ENCODE data around the gene ZNF396.

The ZNF396 gene

GRCh38 chr18:35337286-35337685 is 39.9 kb downstream of the ZNF396 start:
- Histone ChIP-seq H3K27me3 (no peaks in the 10 kb centered on the region), H3K36me3 (peaks cover 57% of the 10 kb centered on the region), H3K9me3 (no peaks in the 10 kb centered on the region), H3K4me1 (no peaks in the 10 kb centered on the region), H3K4me3 (ENCODE audit: low read depth, low read length) (no peak overlapping the region)
- no peak for DNase-seq
- TF ChIP-seq CTCF (IDR thresholded peaks at IDR 0.05; ENCODE audit: low read depth, low read length) = no peak

- Histone ChIP-seq H3K27me3 (no peaks in the 10 kb centered on the region), H3K4me3 (ENCODE audit: low read depth, low read length) (no peak overlapping the region), H3K36me3 (peaks cover 56% of the 10 kb centered on the region), H3K4me1 (no peaks in the 10 kb centered on the region), H3K9me3 (no peaks in the 10 kb centered on the region)
- no peak for DNase-seq
- TF ChIP-seq CTCF (IDR thresholded peaks at IDR 0.05; ENCODE audit: low read depth, low read length) = no peak
These were observed 41.3 kb downstream of the ZNF396 start for GRCh38 chr18:35335866-35336265.

GRCh38 chr18:35334821-35335220 is 42.3 kb downstream of the ZNF396 start:
- H3K9me3 ChIP-seq = no peaks in the 10 kb centered on the region
- H3K27me3 ChIP-seq = no peaks in the 10 kb centered on the region
- H3K4me3 ChIP-seq (ENCODE audit: low read depth, low read length) = no peak overlapping the region
- H3K36me3 ChIP-seq = peaks cover 49% of the 10 kb centered on the region
- no peak for TF ChIP-seq CTCF (IDR thresholded peaks at IDR 0.05; ENCODE audit: low read depth, low read length)
- no peaks in the 10 kb centered on the region for H3K4me1 ChIP-seq
- no peak for DNase-seq

GRCh38 chr18:35334212-35334611 is 42.9 kb downstream of the ZNF396 start:
- H3K36me3 ChIP-seq = peaks cover 44% of the 10 kb centered on the region
- DNase-seq = no peak
- no peaks in the 10 kb centered on the region for H3K9me3 ChIP-seq

GRCh38 chr18:35331367-35332087 is 45.6 kb downstream of the ZNF396 start:
- no peak overlapping the region for H3K4me3 ChIP-seq (ENCODE audit: low read depth, low read length)
- DNase-seq = no peak
- H3K4me1 ChIP-seq = no peaks in the 10 kb centered on the region
- H3K9me3 ChIP-seq = no peaks in the 10 kb centered on the region
- no peaks in the 10 kb centered on the region for H3K27me3 ChIP-seq
- H3K36me3 ChIP-seq = peaks cover 23% of the 10 kb centered on the region
- no peak for TF ChIP-seq CTCF (IDR thresholded peaks at IDR 0.05; ENCODE audit: low read depth, low read length)

More at GRCh38 chr18:35334212-35334611, 42.9 kb downstream of the ZNF396 start:
- TF ChIP-seq CTCF (IDR thresholded peaks at IDR 0.05; ENCODE audit: low read depth, low read length) = no peak
- H3K27me3 ChIP-seq = no peaks in the 10 kb centered on the region
- no peaks in the 10 kb centered on the region for H3K4me1 ChIP-seq
- no peak overlapping the region for H3K4me3 ChIP-seq (ENCODE audit: low read depth, low read length)

- Histone ChIP-seq H3K9me3 (no peaks in the 10 kb centered on the region), H3K4me1 (no peaks in the 10 kb centered on the region), H3K4me3 (ENCODE audit: low read depth, low read length) (no peak overlapping the region), H3K27me3 (no peaks in the 10 kb centered on the region), H3K36me3 (peaks cover 6% of the 10 kb centered on the region)
- no peak for TF ChIP-seq CTCF (IDR thresholded peaks at IDR 0.05; ENCODE audit: low read depth, low read length)
- DNase-seq = no peak
These were observed 48.3 kb downstream of the ZNF396 start for GRCh38 chr18:35328868-35329267.

All from BE2C (cell line).